Progenitor cell of endocrine pancreas (in vitro differentiated cells): Measurements from ENCODE around the gene HMG20B. TPM values are rescaled to one million over a fixed set of nuclear protein-coding genes. Genes with fewer than 3 reads are reported as not detected.
"Not testable (repeated sequence)": the region's sequence is repeated elsewhere in the genome, so short reads cannot be mapped to it uniquely, and the experiment has no call there.

Source experiments
- DNase-seq: peaks from one replicate; pipeline ENCODE4 v3.0.0; 2021; ENCODE audit warnings: low spot score; ENCODE audit not compliant: unreplicated experiment
- H3K27ac Mint-ChIP-seq: 2 replicates; pipeline ENCODE4 v1.8.0; 2021; ENCODE audit warnings: mild to moderate bottlenecking, moderate library complexity, mixed read lengths
- H3K27me3 Mint-ChIP-seq: 2 replicates; pipeline ENCODE4 v1.8.0; 2021; ENCODE audit warnings: mixed read lengths
- H3K36me3 Mint-ChIP-seq: 2 replicates; pipeline ENCODE4 v1.8.0; 2022; ENCODE audit warnings: mixed read lengths; ENCODE audit not compliant: insufficient read depth
- H3K4me1 Mint-ChIP-seq: 2 replicates; pipeline ENCODE4 v1.8.0; 2021; ENCODE audit warnings: low read depth, mixed read lengths
- H3K4me3 Mint-ChIP-seq: 2 replicates; pipeline ENCODE4 v1.8.0; 2021; ENCODE audit warnings: low read depth, mild to moderate bottlenecking, moderate library complexity, mixed read lengths
- H3K9me3 Mint-ChIP-seq: 2 replicates; pipeline ENCODE4 v1.8.0; 2021; ENCODE audit warnings: low read depth, mixed read lengths
- CTCF ChIP-seq: fragments of 200-600 bp; sonication (generic); IDR thresholded peaks from one replicate; pipeline ENCODE4 v1.5.0; 2021; ENCODE audit warnings: antibody characterized with exemption, mild to moderate bottlenecking; ENCODE audit not compliant: unreplicated experiment
- total RNA-seq: library from RNA; stranded (reverse); gene quantifications from 2 replicates; pipeline ENCODE4 v1.2.1, GENCODE V29; 2021

HMG20B gene
- total RNA-seq, 1 donor from 2014 or later = 79.7 TPM

- Mint-ChIP-seq H3K4me1 (no peaks in the 10 kb centered on the region), H3K27ac (no peak overlapping the region), H3K36me3 (peaks cover 5% of the 10 kb centered on the region), H3K27me3 (no peaks in the 10 kb centered on the region), H3K9me3 (no peaks in the 10 kb centered on the region), H3K4me3 (no peak overlapping the region)
- TF ChIP-seq CTCF = no peak
- DNase-seq = no peak
Observed at GRCh38 chr19:3527238-3527910, 45.4 kb upstream of the HMG20B start.

- Mint-ChIP-seq H3K9me3 (no peaks in the 10 kb centered on the region), H3K27me3 (no peaks in the 10 kb centered on the region), H3K36me3 (peaks cover 6% of the 10 kb centered on the region), H3K4me3 (no peak overlapping the region), H3K27ac (no peak overlapping the region), H3K4me1 (no peaks in the 10 kb centered on the region)
- DNase-seq = no peak
- TF ChIP-seq CTCF = no peak
Observed at GRCh38 chr19:3528080-3528479, 44.7 kb upstream of the HMG20B start.

GRCh38 chr19:3528539-3529211 lies 44.1 kb upstream of the HMG20B start:
- DNase-seq = no peak
- no peak for TF ChIP-seq CTCF
- H3K4me1 Mint-ChIP-seq = no peaks in the 10 kb centered on the region
- H3K27ac Mint-ChIP-seq = no peak overlapping the region
- peaks cover 8% of the 10 kb centered on the region for H3K36me3 Mint-ChIP-seq
- no peaks in the 10 kb centered on the region for H3K27me3 Mint-ChIP-seq
- no peak overlapping the region for H3K4me3 Mint-ChIP-seq
- H3K9me3 Mint-ChIP-seq = no peaks in the 10 kb centered on the region

- H3K27me3 Mint-ChIP-seq, DNase-seq, H3K4me3 Mint-ChIP-seq, H3K9me3 Mint-ChIP-seq, H3K36me3 Mint-ChIP-seq, H3K4me1 Mint-ChIP-seq, H3K27ac Mint-ChIP-seq: not testable (repeated sequence)
Observed at GRCh38 chr19:3529299-3529698, 43.4 kb upstream of the HMG20B start.

GRCh38 chr19:3530389-3530788 lies 42.4 kb upstream of the HMG20B start:
- H3K36me3 Mint-ChIP-seq = peaks cover 12% of the 10 kb centered on the region
- TF ChIP-seq CTCF = no peak
- no peak for DNase-seq
- H3K4me1 Mint-ChIP-seq = no peaks in the 10 kb centered on the region
- no peaks in the 10 kb centered on the region for H3K27me3 Mint-ChIP-seq
- no peak overlapping the region for H3K4me3 Mint-ChIP-seq
- no peak overlapping the region for H3K27ac Mint-ChIP-seq
- no peaks in the 10 kb centered on the region for H3K9me3 Mint-ChIP-seq

- H3K36me3 Mint-ChIP-seq = peaks cover 12% of the 10 kb centered on the region
- no peaks in the 10 kb centered on the region for H3K9me3 Mint-ChIP-seq
- TF ChIP-seq CTCF = no peak
- H3K4me1 Mint-ChIP-seq = no peaks in the 10 kb centered on the region
- no peaks in the 10 kb centered on the region for H3K27me3 Mint-ChIP-seq
- H3K4me3 Mint-ChIP-seq = no peak overlapping the region
- H3K27ac Mint-ChIP-seq = no peak overlapping the region
- no peak for DNase-seq
Observed at GRCh38 chr19:3531716-3532115, 41.0 kb upstream of the HMG20B start.
